Gastrocnemius medialis (tissue), 4 donors: ENCODE measurements around the gene ITPA.

Experiments
- POLR2A ChIP-seq, 2 donors: fragments of 450-650 bp; IDR thresholded peaks; one replicate each; pipeline ENCODE4 v1.6.1; 2017; ENCODE audit warnings: antibody characterized with exemption in 2 of 2, mild to moderate bottlenecking in 2 of 2, moderate library complexity in 2 of 2
- TF ChIP-seq, protein P1 (sequence below), 5 experiments: fragments of 450-650 bp in 3 of 5; fragments of 200-600 bp in 2 of 5; sonication (generic) in 2 of 5; IDR thresholded peaks in 4 of 5; conservative IDR thresholded peaks in 1 of 5; 1 replicate in 4 of 5; 2 replicates in 1 of 5; pipeline ENCODE4 v1.5.1; 2016 to 2019; ENCODE audit warnings: antibody characterized with exemption in 5 of 5, mild to moderate bottlenecking in 3 of 5, moderate library complexity in 3 of 5

DNA sequence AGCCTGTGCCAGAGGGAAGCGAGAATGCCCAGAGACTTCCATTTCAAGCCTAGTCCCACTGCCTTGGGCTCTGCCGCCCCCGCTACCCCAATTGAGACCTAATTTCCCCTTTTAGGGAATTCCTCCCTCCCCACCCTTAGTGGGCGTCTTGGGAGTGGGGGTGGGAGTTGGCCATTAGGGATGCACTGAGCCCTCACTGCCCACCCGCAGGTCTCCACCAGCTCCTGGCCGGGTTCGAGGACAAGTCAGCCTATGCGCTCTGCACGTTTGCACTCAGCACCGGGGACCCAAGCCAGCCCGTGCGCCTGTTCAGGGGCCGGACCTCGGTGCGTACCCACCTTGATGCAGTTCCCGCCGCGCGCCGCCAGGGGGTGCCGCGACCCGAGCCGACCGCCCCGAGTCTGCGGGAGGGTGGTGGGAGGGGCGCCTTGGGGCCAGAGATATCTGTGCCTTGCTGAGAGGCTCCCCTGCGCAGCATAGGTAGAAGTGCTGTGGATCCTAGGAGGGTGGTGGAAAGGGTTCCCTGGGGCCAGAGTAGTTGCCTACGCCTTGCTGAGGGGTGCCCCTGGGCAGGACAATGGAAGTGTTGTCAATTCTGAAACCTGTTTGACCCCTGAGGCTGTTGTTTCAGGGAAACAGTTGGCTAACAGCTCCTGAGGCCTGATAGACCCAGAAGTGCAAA is 9.2 kb downstream of the ITPA start:
- TF ChIP-seq, protein P1, sequence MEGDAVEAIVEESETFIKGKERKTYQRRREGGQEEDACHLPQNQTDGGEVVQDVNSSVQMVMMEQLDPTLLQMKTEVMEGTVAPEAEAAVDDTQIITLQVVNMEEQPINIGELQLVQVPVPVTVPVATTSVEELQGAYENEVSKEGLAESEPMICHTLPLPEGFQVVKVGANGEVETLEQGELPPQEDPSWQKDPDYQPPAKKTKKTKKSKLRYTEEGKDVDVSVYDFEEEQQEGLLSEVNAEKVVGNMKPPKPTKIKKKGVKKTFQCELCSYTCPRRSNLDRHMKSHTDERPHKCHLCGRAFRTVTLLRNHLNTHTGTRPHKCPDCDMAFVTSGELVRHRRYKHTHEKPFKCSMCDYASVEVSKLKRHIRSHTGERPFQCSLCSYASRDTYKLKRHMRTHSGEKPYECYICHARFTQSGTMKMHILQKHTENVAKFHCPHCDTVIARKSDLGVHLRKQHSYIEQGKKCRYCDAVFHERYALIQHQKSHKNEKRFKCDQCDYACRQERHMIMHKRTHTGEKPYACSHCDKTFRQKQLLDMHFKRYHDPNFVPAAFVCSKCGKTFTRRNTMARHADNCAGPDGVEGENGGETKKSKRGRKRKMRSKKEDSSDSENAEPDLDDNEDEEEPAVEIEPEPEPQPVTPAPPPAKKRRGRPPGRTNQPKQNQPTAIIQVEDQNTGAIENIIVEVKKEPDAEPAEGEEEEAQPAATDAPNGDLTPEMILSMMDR (IDR thresholded peaks at IDR 0.05 in 4 of 5, conservative IDR thresholded peaks at IDR 0.05 in 1 of 5): peak; percentile 77 to 96 (median 92)
- TF ChIP-seq POLR2A (IDR thresholded peaks at IDR 0.05): no peak
